Stimulated activated naive CD4-positive, alpha-beta T cell treated with Interleukin-2 at 50 U/mL for 16 hours (primary cell): ENCODE results near the gene FMN1.

Source experiments
- DNase-seq: peaks from one replicate; lab custom pipeline; 2025; lab: John Stamatoyannopoulos, UW

Gene FMN1

DNA sequence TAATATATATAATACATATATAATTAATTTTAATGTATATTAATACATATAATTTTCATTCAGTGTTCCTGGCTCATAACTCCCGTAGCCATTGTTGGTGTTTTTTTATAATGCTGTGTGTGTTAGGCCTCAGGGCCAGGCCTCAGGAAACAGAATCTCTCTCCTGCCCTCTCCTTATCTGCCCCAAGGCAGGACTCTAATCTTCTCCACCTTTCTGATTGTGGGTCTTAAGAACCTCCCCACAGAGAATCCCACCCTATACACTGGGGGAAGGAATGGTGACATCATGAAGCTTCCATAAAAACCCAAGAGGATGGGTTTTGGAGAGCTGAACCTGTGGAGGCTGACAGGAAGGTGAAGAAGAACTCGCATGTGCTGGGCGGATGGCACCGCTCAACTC lies 4.0 kb upstream of the FMN1 start:
- no peak for DNase-seq

GRCh38 chr15:33197636-33198035 lies 3.1 kb upstream of the FMN1 start:
- no peak for DNase-seq

GRCh38 chr15:33194237-33194636 lies 277 bp downstream of the FMN1 start:
- DNase-seq, result no peak

- no peak for DNase-seq
These were observed 2.9 kb downstream of the FMN1 start for GRCh38 chr15:33191591-33191990.

DNA sequence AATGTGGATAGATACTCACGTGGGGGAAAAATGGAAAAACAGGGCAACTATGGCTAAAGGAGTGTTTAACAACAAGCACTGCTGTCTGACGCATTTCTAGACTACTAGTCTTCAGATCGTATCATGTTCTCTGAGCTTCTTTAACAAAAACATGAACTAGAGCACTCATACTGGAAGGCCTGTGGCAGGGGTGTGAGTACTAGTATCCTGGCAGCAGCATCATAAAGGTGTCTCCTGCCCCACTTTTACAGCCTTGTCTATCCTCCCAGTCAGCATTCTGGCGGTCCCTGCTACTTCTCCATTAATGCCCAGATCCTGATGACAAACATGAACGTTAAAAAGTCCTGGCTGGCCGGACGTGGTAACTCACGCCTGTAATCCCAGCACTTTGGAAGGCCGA lies 4.0 kb downstream of the FMN1 start:
- DNase-seq, result no peak

- no peak for DNase-seq
These were observed 5.8 kb downstream of the FMN1 start for GRCh38 chr15:33188641-33189257.

DNA sequence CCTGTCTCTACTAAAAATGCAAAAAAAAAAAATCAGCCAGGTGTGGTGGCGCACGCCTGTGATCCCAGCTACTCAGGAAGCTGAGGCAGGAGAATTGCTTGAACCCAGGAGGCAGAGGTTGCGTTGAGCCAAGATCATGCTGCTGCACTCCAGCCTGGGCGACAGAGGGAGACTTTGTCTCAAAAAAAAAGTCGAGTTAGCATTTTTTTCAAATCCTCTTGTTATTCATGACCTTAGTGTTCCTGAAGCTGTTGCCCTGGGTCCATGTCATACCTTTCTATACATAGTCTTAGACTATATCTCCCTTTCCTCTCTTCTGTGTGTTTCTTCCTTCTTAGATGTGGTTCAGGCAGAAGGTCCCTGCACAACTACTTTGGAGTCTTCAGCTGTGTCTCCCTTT lies 6.4 kb downstream of the FMN1 start:
- no peak for DNase-seq

DNA sequence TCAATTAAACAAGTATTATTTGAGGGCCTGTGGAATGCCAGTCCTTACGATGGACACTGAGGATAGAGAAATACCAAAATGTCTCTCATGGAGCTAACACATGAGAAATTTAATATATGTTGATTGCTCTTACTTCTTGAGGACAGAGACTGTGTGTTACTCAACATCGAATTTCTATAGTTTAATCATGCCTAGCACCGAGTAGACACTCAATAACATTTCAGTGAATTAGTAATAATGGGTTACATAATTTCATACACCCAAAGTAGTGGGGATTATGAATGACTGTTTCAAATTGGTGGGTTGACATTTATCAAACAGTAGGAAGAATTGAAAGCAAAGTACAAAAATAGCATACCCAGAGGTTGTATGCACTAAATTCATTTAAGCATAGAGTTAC lies 11.2 kb downstream of the FMN1 start:
- no peak for DNase-seq

- DNase-seq, result no peak
These were observed 11.6 kb downstream of the FMN1 start for GRCh38 chr15:33182926-33183325.

DNA sequence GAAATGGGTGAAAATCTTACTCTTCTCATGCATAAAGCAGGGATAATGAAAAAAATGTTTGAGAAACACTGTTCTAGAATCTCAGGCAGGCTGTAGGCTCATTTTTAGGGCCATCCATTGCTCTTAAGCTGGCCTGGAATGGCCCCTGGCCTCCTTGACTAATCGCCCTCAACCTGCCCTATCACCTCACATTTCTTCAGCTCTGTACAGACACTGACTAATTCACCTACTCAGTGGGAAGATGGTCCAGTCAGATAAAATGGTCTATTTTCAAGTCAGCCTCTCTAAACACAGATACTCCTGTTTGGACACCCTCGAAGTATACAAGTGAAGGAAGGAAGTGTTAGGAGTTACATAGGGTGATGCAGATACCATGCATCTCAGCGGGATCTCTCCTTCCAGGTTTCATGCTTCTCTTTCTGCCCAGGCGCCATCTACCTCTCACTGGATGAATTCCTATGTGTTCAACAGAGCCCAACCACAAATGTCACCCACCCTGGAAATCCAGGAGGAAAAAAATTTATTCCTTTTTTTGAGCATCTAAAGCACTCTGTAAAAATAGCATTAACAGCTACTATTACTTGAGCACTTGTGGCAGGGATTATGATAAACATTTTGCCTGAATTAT lies 12.1 kb downstream of the FMN1 start:
- no peak for DNase-seq

DNA sequence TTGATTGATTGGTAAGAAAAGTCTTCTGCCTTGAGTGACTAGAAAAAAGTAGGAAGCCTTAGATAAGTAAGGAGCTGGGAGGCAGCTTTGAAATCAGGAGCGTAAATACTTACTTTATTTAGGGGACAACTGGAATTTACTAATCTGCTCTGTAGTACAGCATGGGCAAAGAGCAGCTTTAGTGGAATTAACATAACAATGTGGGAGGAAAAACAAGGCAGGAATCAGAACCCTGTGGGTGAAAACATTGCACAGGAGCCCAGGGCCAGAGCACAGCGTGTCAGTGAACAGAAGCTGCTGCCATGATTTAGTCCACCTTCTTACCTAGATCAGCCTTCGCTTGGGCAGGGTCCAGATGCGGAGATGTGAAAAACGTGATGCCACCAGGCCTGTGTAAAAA lies 14.6 kb downstream of the FMN1 start:
- DNase-seq, result no peak

- DNase-seq, result no peak
These were observed 23.3 kb downstream of the FMN1 start for GRCh38 chr15:33171202-33171601.

- DNase-seq, result no peak
These were observed 24.9 kb downstream of the FMN1 start for GRCh38 chr15:33169625-33170024.

DNA sequence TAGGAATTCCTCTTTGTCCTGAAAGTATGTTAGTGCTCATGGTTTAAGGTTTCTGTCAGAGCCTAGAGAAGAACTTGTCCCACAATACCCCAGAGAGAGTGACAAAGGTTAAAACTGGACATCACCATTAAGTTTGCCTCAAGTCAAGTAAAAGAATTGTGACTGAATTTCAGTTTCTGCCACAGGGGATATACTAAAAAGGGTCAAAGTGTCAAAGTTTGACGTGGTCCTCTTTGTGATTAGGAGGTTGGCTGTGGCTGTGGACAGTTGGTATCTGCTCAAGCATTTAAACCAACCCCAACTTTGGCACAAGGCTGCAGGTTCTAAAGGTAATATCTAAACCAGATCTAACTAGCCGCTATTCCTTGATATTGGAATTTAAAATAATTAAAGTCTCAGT lies 26.1 kb downstream of the FMN1 start:
- no peak for DNase-seq

DNA sequence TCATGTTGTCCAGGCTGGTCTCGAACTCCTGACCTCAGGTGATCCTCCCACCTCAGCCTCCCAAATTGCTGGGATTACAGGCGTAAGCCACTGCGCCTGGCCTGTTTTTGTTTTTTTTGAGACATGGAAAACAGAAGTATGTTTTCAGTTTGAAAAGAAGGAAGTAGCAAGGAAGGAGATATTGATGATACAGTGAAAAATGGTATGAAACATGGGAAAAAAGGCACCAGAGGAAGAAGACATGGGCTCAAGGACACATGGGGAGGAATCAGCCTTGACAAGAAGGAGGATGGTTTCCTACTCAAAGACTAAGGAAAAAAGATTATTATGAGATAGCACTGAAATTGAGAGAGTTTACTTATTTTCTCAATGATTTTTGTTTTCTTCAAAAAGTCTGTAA lies 30.7 kb downstream of the FMN1 start:
- no peak for DNase-seq

DNA sequence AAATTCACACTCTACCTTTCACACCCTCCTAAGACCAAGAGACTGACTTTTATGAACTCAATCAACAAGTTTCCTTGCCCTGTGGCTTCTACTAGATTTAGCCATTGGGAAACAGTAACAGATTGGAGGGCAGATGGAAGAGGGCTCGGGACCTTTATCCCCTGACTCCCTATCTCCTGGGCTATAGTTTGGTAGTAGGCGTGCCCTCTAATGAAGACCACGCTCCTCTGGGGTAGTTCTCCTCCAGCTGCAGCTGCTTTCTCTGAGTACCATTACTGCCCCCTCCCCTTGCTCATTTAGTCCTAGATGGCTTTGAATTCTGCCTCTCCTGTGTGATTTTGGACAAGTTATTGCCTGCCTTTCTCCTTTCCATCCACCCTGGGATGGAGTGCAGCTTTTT lies 33.3 kb downstream of the FMN1 start:
- no peak for DNase-seq

DNA sequence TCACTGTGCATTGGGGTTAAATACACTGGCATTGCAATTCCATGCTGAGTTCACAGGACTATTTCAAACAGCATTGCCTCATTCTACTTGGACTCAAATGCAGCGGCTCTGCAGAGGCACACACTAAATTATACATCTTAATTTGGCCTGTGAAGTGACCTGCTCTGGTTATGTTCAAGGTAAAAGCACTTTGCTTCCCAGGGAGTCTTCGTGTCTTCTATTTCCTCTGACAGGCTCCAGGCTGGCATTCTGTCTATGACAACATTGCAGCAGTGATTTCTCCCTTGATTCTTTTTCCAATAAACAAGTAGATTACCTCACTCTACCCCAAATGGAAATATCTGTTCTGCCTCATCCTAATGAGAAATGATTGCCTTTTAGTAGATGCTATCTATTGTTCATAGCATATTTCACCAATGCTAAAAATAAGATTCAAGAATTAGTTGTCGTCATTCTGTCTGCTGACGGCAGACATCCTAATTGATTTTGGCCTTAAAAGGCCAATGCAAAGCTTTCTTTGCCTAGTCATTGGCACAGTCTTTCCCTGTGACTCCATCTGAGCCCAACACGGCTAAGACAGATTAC lies 33.8 kb downstream of the FMN1 start:
- DNase-seq, result no peak

GRCh38 chr15:33159726-33160453 lies 34.6 kb downstream of the FMN1 start:
- no peak for DNase-seq

GRCh38 chr15:33158366-33158765 lies 36.1 kb downstream of the FMN1 start:
- no peak for DNase-seq

DNA sequence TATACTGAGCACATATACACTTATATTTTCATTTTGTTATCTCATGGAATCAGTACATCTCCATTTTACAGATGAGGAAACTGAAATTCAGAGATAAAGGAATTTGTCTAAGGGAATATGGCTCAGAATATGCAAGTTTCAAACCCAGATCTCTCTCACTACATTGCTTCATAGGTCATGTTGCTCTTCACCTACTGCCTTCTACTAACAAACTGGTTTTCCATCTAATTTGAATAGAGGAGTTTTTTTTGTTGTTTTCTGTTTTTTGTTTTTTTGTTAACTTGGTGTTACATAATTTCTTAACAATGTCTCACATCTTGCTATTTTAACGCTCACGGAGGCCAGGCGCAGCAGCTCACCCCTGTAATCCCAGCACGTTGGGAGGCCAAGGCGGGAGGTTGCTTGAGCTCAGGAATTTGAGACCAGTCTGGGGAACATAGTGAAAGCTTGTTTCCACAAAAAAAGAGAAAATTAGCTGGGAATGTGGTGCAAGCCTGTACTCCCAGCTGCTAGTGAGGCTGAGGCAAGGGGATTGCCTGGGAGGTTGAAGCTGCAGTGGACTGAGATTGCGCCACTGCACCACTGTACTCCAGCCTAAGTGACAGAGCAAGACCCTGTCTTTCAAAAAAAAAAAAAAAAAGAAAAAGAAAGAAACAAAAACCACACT lies 37.0 kb downstream of the FMN1 start:
- no peak for DNase-seq

- no peak for DNase-seq
These were observed 38.7 kb downstream of the FMN1 start for GRCh38 chr15:33155691-33156420.
